ENCODE measurements around the gene ABHD16A.

The ABHD16A gene

GRCh38 chr6:31663126-31663960 is 39.8 kb downstream of the ABHD16A start:
- no peak for TF ChIP-seq SUZ12 (IDR thresholded peaks at IDR 0.05)
- no peak for TF ChIP-seq HDGF (IDR thresholded peaks at IDR 0.05; ENCODE audit: borderline replicate concordance)
- TF ChIP-seq CTBP1 (IDR thresholded peaks at IDR 0.05; ENCODE audit: borderline replicate concordance) = no peak
- TF ChIP-seq PKNOX1 (IDR thresholded peaks at IDR 0.05) = no peak
- no peak for TF ChIP-seq SP1 (IDR thresholded peaks at IDR 0.05)
- no peak for TF ChIP-seq LEF1 (IDR thresholded peaks at IDR 0.05; ENCODE audit: borderline replicate concordance)
- TF ChIP-seq NFRKB (IDR thresholded peaks at IDR 0.05) = no peak
- no peak for TF ChIP-seq FOXK2 (IDR thresholded peaks at IDR 0.05)
- TF ChIP-seq ZNF384 (IDR thresholded peaks at IDR 0.05) = no peak
- no peak for DNase-seq (ENCODE audit: extremely low spot score)
- ChIA-PET CTCF (no interaction called here), POLR2A (interaction anchor here (1.0 to 5.4 kb wide), 5 partner anchors 8 to 143 kb away, joined by 3 to 138 read pairs (median 16); partner anchors contain the start of genes APOM, BAG6, CLIC1 and DDX39B)

GRCh38 chr6:31662124-31662723 is 40.9 kb downstream of the ABHD16A start:
- TF ChIP-seq TARDBP (IDR thresholded peaks at IDR 0.05) (no peak), ZNF384 (IDR thresholded peaks at IDR 0.05) (no peak), FOXA1 (IDR thresholded peaks at IDR 0.05) (no peak), L3MBTL2 (conservative IDR thresholded peaks at IDR 0.05) (no peak), FOXM1 (IDR thresholded peaks at IDR 0.05; ENCODE audit: borderline replicate concordance) (no peak), ELF4 (IDR thresholded peaks at IDR 0.05) (no peak), ARNT (IDR thresholded peaks at IDR 0.05) (no peak), FOXK2 (IDR thresholded peaks at IDR 0.05) (no peak), LEF1 (IDR thresholded peaks at IDR 0.05; ENCODE audit: borderline replicate concordance) (no peak), SUZ12 (IDR thresholded peaks at IDR 0.05) (no peak), PKNOX1 (IDR thresholded peaks at IDR 0.05) (no peak), HDGF (IDR thresholded peaks at IDR 0.05; ENCODE audit: borderline replicate concordance) (no peak), CTBP1 (IDR thresholded peaks at IDR 0.05; ENCODE audit: borderline replicate concordance) (no peak), BHLHE40 (IDR thresholded peaks at IDR 0.05; ENCODE audit: borderline replicate concordance) (no peak), SP1 (IDR thresholded peaks at IDR 0.05) (no peak), NFRKB (IDR thresholded peaks at IDR 0.05) (no peak)
- ChIA-PET CTCF (no interaction called here), POLR2A (interaction anchor here (5.4 kb wide), 1 partner anchor 11 kb away, joined by 138 read pairs; the partner anchor contains the start of gene BAG6)
- no peak for DNase-seq (ENCODE audit: extremely low spot score)

- no peak for DNase-seq (ENCODE audit: extremely low spot score)
- CTCF ChIA-PET = interaction anchor here (1.2 kb wide), 1 partner anchor 39 kb away, joined by 4 read pairs; no protein-coding TSS in a partner anchor
- TF ChIP-seq SUZ12 (IDR thresholded peaks at IDR 0.05) (no peak), HDGF (IDR thresholded peaks at IDR 0.05; ENCODE audit: borderline replicate concordance) (no peak), TARDBP (IDR thresholded peaks at IDR 0.05) (no peak), LEF1 (IDR thresholded peaks at IDR 0.05; ENCODE audit: borderline replicate concordance) (no peak), CTBP1 (IDR thresholded peaks at IDR 0.05; ENCODE audit: borderline replicate concordance) (no peak)
- POLR2A ChIA-PET = interaction anchor here (0.5 to 5.4 kb wide), 24 partner anchors 8 to 244 kb away, joined by 3 to 138 read pairs (median 4); partner anchors contain the start of genes ABHD16A, ATP6V1G2, BAG6 and DDX39B
Observed at GRCh38 chr6:31661262-31662123, 41.6 kb downstream of the ABHD16A start.

GRCh38 chr6:31660381-31661261 is 42.5 kb downstream of the ABHD16A start, which contains the start of gene C6orf47:
TSS of gene C6orf47 (minus strand) at chr6:31660778. CDS start at chr6:31659947, 831 bp downstream.
- ChIA-PET POLR2A (interaction anchor here (0.5 to 5.4 kb wide), 28 partner anchors 9 to 245 kb away, joined by 3 to 138 read pairs (median 4); partner anchors contain the start of genes ABHD16A, ATP6V1G2, BAG6 and DDX39B), CTCF (interaction anchor here (0.9 to 1.2 kb wide), 2 partner anchors 8 to 39 kb away, joined by 4 read pairs; partner anchors contain the start of gene BAG6)
- peak; percentile 79 for DNase-seq (ENCODE audit: extremely low spot score)
- TF ChIP-seq NFRKB (IDR thresholded peaks at IDR 0.05) (no peak), TARDBP (IDR thresholded peaks at IDR 0.05) (no peak), ELF4 (IDR thresholded peaks at IDR 0.05) (peak; percentile 50), FOXA1 (IDR thresholded peaks at IDR 0.05) (no peak), L3MBTL2 (conservative IDR thresholded peaks at IDR 0.05) (no peak)

- no peak for DNase-seq (ENCODE audit: extremely low spot score)
- CTCF ChIA-PET = interaction anchor here (0.9 kb wide), 1 partner anchor 8 kb away, joined by 4 read pairs; the partner anchor contains the start of gene BAG6
- POLR2A ChIA-PET = interaction anchor here (0.7 to 5.4 kb wide), 15 partner anchors 8 to 238 kb away, joined by 3 to 138 read pairs (median 5); partner anchors contain the start of genes BAG6, DDX39B, LSM2 and LY6G5C
- TF ChIP-seq NFRKB (IDR thresholded peaks at IDR 0.05) = no peak
- TF ChIP-seq FOXM1 (IDR thresholded peaks at IDR 0.05; ENCODE audit: borderline replicate concordance) = no peak
Observed at GRCh38 chr6:31659649-31660380, 43.3 kb downstream of the ABHD16A start.

Data from HEK293T (cell line).